ENCODE measurements around the gene MASP2. TPM values are rescaled to one million over a fixed set of nuclear protein-coding genes. Genes with fewer than 3 reads are reported as not detected.
"Not testable (repeated sequence)": the region's sequence is repeated elsewhere in the genome, so short reads cannot be mapped to it uniquely, and the experiment has no call there.

MASP2 gene
- total RNA-seq, 1 donor from 2014 or later, result not detected

DNA sequence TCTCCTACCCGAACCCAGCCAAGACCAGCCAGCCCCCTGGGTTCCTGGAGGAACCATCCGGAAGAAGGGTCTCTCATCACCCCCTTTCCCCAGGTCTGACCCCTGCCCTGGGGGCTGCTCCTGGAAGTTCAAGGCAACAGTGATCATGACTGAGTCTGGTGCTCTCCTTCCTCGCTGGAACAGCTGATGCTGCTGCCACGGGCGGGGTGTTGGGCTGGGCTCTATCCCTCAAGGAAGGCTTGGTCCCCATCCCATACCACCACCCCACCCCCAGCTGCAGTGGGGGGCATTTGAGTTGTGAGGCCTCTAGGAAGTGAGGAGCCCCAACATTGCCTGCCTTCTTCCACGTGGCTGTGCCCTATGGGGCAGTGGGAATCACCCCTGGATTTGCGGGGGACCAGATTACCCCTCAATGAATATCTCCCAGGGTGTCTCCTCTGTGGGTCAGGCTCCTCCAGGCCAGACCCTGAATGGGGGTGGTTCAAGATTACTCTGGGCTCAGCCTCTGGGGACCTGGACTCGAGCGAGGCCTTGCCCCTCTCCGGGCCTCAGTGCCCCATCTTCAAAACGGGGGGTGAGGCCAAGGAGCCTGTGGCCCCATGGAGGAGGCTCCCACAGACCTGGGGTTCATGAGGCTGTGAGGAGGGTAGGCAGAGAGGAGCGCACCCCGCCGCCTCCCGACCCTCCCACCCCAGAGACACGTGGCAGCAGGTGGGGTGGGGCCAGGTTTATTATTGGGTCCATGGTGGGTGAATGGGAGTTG, 2.8 kb downstream of the MASP2 start:
- TF ChIP-seq, protein P1, sequence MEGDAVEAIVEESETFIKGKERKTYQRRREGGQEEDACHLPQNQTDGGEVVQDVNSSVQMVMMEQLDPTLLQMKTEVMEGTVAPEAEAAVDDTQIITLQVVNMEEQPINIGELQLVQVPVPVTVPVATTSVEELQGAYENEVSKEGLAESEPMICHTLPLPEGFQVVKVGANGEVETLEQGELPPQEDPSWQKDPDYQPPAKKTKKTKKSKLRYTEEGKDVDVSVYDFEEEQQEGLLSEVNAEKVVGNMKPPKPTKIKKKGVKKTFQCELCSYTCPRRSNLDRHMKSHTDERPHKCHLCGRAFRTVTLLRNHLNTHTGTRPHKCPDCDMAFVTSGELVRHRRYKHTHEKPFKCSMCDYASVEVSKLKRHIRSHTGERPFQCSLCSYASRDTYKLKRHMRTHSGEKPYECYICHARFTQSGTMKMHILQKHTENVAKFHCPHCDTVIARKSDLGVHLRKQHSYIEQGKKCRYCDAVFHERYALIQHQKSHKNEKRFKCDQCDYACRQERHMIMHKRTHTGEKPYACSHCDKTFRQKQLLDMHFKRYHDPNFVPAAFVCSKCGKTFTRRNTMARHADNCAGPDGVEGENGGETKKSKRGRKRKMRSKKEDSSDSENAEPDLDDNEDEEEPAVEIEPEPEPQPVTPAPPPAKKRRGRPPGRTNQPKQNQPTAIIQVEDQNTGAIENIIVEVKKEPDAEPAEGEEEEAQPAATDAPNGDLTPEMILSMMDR (IDR thresholded peaks at IDR 0.05), result no peak
- Histone ChIP-seq H3K36me3 (no peaks in the 10 kb centered on the region), H3K27me3 (no peaks in the 10 kb centered on the region), H3K9me3 (no peaks in the 10 kb centered on the region), H3K4me1 (no peaks in the 10 kb centered on the region), H3K4me3 (no peak overlapping the region), H3K27ac (no peak overlapping the region)
- DNase-seq (peak; percentile 36), ATAC-seq (no peak)
- intact Hi-C loops (cut with DNase I), result no loop called here

DNA sequence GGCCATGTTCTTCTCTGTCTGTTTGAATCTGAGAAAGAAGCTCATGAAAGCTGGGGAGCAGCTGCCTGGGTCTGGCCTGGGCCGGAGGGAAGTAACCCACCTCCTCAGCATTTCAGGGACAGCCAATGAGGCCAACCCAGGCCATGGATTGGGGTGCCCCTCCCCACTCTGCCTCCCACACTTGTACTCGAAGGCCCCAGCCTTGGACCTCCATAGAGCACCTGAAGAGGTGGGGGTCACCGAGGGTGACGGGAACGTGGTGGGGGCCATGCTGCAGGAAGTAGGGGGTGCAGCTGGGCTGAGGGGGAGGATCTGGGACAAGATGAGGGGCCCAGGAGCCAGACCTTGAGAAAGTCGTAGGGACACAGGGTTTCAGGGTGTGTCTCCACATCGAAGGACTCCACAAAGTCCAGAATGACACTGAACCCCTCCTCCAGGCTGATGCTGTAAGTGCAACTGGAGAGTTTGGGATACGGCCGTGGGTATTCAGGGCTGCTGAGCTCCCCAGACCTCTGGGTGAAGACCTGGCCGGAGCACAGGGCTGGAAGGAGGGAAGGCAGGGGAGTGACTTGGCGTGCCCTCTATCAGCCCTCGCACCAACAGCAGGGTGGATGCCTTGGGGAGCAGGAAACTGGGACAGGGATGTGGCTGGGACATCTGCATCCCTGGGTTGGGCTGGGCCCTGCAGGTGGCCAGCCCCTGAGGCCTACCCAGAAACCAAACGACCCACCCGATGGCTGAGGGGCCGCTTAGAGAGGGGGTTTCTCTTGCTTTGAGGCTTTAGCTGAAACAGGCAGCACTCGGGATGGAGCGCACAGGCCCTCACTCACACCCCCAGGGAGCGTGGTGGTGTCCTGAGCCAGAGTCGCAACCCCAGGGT, 3.8 kb downstream of the MASP2 start:
- no peak overlapping the region for H3K4me3 ChIP-seq
- no peaks in the 10 kb centered on the region for H3K36me3 ChIP-seq
- DNase-seq (peak; percentile 59), ATAC-seq (no peak)
- no peaks in the 10 kb centered on the region for H3K27me3 ChIP-seq
- H3K9me3 ChIP-seq, result no peaks in the 10 kb centered on the region
- no peak overlapping the region for H3K27ac ChIP-seq
- intact Hi-C loops (cut with DNase I), result no loop called here
- TF ChIP-seq, protein P1 (IDR thresholded peaks at IDR 0.05), result no peak
- H3K4me1 ChIP-seq, result no peaks in the 10 kb centered on the region

DNA sequence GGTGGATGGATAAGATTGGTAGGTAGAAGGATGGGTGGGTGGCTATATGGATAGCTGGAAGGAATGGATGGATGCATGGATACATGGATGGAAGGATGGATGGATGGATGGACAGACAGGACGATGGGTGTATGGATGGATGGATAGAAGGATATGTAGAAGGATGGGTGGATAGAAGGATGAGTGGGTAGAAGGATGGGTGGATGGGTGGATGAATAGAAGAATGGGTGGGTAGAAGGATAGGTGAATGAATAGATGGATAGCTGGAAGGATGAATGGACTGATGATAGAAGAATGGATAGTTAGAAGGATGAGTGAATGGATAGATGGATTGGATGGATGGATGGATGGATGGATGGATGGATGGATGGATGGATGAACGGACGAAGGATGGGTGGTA, 5.0 kb downstream of the MASP2 start:
- H3K9me3 ChIP-seq, result no peaks in the 10 kb centered on the region
- no peaks in the 10 kb centered on the region for H3K36me3 ChIP-seq
- H3K27me3 ChIP-seq, result no peaks in the 10 kb centered on the region
- no peak overlapping the region for H3K4me3 ChIP-seq
- TF ChIP-seq, protein P1 (IDR thresholded peaks at IDR 0.05), result no peak
- no peak overlapping the region for H3K27ac ChIP-seq
- intact Hi-C loops (cut with DNase I), result no loop called here
- no peaks in the 10 kb centered on the region for H3K4me1 ChIP-seq
- DNase-seq (no peak), ATAC-seq (no peak)

DNA sequence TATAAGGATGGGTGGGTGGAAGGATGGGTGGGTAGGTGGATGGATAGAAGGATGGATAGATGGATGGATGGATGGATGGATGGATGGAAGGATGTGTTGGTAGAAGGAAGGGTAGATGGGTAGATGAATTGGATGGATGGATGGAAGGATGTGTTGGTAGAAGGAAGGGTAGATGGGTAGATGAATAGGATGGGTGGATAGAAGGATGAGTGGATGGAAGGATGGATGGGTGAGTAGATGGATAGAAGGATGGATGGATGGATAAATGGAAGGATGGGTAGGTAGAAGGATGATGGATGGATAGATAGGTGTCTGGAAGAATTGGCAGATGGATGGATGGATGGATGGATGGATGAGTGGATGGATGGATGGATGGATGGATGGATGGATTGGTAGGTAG, 6.0 kb downstream of the MASP2 start:
- intact Hi-C loops (cut with DNase I), result no loop called here
- TF ChIP-seq, protein P1 (IDR thresholded peaks at IDR 0.05), result no peak
- DNase-seq, result no peak

DNA sequence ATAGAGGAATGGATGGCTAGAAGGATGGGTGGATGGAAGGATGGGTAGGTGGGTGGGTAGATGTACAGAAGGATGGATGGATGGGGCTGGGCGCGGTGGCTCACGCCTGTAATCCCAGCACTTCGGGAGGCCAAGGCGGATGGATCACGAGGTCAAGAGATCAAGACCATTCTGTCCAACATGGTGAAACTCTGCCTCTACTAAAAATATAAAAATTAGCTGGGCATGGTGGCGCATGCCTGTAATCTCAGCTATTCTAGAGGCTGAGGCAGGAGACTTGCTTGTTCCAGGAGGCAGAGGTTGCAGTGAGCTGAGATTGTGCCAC, 7.0 kb downstream of the MASP2 start:
- H3K36me3 ChIP-seq; H3K27ac ChIP-seq; intact Hi-C loops (cut with DNase I): not testable (repeated sequence)

More for the DNA sequence above, 6.0 kb downstream of the MASP2 start:
- ATAC-seq, result no peak
- Histone ChIP-seq H3K36me3 (no peaks in the 10 kb centered on the region), H3K27ac (no peak overlapping the region), H3K4me3 (no peak overlapping the region), H3K27me3 (no peaks in the 10 kb centered on the region), H3K4me1 (no peaks in the 10 kb centered on the region), H3K9me3 (no peaks in the 10 kb centered on the region)

More for the DNA sequence above, 7.0 kb downstream of the MASP2 start:
- not testable (repeated sequence) for H3K27me3 ChIP-seq, H3K4me1 ChIP-seq, H3K9me3 ChIP-seq, ATAC-seq, DNase-seq, H3K4me3 ChIP-seq
